COLO668 (cell line): Measurements from ENCODE around the gene ICAM1.

Source experiments
- DNase-seq: peaks from one replicate; lab custom pipeline; 2025; ENCODE audit not compliant: unreplicated experiment; lab: John Stamatoyannopoulos, UW

ICAM1 gene

DNA sequence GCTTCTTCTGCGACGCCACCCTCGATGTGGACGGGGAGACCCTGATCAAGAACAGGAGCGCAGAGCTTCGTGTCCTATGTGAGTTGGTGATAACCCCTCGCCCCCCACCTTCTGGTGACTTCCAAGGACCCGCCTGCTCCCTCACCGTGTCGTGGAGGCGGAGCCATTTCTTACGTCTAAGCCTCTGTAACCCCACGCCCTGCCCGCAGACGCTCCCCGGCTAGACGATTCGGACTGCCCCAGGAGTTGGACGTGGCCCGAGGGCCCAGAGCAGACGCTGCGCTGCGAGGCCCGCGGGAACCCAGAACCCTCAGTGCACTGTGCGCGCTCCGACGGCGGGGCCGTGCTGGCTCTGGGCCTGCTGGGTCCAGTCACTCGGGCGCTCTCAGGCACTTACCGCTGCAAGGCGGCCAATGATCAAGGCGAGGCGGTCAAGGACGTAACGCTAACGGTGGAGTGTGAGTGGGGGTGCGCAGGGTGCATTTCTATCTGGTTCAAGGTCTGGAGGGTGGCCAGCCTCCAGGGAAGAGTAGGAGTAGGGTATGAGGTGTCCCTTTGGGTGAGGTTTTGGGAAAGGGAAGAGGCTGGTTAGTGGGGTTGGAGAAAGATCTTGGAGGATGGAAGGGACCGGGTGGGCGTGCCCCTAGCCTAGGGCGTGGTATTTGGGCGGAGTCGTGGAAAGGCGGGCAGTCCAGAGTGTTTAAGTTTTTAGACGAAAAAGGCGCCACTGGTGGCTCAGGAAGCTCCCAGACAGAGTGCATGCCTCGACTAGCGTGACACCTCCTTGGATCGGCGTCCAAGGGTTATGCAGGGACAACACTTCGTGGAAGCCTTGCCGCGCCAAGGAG is 22.1 kb downstream of the ICAM1 start:
- no peak for DNase-seq

- DNase-seq = no peak
Observed at GRCh38 chr19:10293637-10294367, 22.9 kb downstream of the ICAM1 start.

GRCh38 chr19:10294368-10294697 is 23.4 kb downstream of the ICAM1 start:
- DNase-seq = no peak

DNA sequence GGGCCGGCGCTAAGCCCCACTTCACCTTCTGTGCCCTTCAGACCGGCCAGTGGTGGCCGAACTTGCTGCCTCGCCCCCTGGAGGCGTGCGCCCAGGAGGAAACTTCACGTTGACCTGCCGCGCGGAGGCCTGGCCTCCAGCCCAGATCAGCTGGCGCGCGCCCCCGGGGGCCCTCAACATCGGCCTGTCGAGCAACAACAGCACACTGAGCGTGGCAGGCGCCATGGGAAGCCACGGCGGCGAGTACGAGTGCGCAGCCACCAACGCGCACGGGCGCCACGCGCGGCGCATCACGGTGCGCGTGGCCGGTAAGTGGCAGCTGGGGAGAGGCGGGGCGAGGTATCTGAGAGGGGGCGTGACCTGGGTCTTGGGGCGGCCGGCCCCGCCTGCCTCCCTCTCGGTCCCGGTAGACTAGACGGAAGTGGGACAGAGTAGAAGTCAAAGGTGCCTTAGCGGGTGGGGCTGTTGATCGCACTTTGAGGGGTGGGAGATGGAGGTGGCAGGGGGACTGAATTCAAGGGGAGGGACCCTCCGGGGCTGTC is 24.5 kb downstream of the ICAM1 start:
- no peak for DNase-seq

DNA sequence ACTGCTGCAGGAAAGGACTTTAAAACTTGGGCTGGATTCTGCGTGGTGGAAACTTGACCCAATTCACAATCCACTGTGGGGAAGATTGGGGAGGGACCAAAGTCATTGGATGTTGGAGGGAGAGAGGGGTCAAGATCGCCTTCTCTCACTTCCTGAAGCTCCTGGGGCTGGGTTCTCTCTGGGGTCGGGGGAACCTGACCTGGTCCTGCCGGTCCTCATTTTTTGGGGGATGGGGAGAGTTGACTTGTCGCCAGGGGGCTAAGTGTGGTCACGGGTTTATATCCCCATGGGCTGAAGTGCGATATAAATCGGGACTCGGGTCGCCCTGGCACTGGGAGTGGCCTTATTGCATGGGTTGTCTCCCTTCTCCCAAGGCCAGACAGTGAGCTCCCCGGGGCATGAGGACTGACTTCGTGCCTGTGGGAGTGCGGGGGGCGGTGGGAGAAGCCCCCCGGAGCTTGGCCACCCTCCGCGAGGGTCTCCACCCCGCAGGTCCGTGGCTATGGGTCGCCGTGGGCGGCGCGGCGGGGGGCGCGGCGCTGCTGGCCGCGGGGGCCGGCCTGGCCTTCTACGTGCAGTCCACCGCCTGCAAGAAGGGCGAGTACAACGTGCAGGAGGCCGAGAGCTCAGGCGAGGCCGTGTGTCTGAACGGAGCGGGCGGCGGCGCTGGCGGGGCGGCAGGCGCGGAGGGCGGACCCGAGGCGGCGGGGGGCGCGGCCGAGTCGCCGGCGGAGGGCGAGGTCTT is 25.1 kb downstream of the ICAM1 start:
- no peak for DNase-seq

DNA sequence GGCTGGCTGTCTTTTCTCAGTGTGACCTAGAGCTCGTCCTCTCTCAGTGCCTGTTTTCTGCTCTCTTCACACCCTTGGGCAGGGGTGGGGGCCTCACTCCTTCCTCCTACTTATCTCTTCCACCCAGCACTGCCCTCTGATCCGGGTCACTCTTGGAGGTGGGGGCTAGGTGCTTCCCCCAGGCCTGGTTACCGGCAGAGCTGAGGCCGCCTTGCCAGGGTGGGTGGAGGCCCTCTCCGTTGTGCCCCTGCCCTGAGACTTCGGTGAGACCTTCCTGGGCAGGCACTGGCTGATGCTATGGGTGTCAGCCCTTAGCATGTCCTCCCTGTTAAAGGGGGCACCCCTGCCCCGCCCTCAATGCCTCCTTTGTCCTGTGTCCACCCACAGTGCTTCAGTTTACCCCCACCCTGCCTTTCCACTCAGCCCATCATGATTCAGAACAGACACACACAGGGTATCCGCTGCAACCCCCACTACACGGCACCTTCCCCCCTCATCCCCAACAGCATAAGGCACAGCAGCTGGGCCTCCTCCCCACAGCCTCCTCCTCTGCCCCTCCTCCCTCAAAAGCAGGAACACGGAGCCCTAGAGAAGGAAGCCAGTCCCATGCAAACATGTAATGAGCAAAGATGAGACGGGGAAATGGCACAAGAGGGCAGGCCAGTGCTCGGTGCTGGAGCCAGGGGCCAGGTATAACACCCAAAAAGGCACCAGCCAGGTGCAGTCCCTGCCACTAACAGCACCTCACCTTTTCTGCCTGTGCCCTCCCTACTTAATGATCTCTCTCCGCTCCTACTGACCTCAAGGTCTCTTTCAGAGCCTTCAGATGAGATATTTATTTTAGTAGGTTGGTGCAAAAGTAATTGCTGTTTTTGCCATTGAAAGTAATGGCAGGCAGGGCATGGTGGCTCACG is 28.9 kb downstream of the ICAM1 start:
- no peak for DNase-seq

GRCh38 chr19:10305139-10305806 is 34.4 kb downstream of the ICAM1 start:
- DNase-seq = no peak

DNA sequence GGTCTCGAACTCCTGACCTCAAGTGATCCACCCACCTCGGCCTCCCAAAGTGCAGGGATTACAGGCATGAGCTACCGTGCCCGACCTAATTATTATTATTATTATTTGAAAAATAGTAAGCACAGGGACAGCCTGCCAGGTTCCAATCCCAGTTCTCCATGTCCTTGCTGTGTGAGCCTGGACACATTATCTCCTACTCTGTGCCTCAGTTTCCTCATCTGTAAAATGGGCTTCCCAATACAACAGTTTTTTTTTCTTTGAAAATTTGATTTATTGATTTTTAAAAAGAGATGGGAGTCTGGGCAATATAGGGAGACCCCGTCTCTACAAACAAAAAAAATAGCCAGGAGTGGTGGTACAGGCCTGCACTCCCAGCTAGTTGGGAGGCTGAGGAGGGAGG is 35.4 kb downstream of the ICAM1 start:
- DNase-seq = no peak

DNA sequence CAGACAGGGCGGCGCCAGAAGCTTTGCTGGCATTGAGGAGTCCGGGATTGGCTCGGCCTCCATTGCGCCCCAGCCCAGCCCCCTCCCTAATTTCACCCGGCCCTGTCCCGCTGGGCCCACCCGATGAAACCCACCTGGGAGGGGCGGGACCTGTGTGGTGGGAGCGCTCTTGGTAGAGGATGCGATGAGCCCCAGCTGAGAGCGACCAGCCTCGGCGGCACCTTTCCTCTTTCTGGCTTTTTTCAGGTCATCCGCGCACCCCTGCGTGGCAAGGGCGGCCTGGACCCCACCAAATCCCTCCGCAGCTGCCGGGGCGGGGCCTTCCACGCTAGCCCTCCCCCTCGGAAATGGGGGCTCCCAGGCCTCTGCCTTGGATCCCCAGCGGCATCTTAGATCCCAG is 38.5 kb downstream of the ICAM1 start, which contains the start of gene ZGLP1:
ZGLP1 (minus strand) TSS at position 393 of the 400 bp plus-strand sequence.
- no peak for DNase-seq

GRCh38 chr19:10315335-10316214 is 44.7 kb downstream of the ICAM1 start, which contains the start of gene FDX2:
Gene FDX2, minus strand, starts transcription at chr19:10316015. Its CDS starts 19 bp downstream, at chr19:10315996.
- DNase-seq = peak; percentile 96

DNA sequence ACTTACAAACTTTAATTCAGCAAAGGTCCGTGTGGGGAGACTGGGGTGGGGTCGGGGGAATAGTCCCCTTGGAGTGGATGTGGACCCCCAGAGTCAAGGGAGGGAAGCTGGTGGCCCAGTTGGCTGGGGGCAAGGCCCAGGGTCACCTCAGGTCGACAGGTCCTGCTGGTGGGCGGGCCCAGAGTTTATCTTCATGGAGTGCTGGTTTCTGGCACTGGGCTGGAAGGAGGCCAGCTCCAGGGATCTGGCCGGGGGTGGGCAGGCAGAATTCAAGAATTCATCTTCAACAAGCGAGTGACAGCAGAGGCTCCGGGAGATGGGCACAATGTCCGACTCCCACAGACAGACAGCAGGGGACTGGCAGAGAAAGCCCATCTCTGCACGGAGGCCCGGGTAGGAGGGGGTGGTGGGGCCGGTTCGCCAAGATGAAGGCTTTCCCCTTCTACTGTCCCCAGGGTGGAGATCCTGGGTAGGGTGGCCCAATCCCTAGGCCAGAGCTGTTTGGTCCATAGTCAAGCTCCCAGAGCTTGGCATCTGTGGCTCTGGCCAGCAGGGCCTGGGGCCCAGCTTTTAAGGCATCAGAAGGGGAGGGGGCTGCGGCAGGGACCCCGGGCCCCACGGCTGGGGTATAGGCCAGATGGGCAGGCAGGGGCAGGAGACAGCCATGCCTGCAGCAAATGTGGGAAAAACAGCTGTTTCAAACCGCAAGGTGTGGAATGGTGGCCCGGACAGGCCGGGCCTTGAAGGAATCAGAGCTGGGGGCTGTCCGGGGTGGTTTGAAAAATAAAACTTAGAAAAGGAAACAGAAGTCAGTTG is 45.5 kb downstream of the ICAM1 start:
- no peak for DNase-seq

GRCh38 chr19:10317045-10317856 is 46.3 kb downstream of the ICAM1 start:
- DNase-seq = no peak

GRCh38 chr19:10317857-10318462 is 47.0 kb downstream of the ICAM1 start:
- DNase-seq = no peak

GRCh38 chr19:10318807-10319682 is 48.1 kb downstream of the ICAM1 start:
- DNase-seq = no peak

DNA sequence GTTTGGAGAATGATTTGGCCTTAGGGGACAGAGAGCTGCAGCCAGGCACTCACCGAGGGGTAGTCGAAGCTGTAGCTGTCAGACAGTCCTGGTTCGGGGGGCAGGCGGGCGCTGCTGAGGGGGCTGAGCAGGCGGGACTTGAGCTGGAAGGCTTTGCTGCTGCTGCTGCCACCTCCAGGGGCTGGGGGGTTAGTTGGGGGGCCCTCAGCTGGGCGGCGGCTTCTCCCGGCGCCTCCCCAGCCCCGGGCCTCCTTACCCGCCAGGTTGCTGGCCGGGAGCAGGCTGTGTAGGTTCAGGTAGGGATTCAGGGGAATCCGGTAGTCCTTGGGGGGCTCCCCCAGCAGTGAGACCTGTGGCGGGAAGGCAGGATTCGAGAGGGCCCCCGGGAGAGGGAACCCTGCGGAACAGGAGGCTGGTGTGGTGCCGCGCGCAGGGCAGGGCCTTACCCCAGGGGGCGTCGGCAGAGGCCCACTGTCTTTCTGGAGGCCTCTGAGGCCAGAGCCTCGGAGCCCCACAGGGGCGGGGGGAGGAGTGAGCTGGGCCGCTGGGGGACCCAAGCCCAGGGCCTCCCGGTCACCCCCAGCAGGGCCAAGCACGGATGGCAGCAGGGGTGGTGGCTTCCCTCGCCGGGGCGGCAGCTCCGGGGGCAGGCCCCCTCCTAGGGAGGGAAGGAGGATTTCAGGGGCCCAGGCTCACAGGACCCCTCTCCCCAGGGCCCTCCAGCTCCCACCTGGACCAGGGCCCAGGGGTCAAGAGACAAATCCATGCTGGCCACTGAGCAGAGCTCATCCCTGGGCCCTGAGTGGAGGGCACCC is 49.9 kb downstream of the ICAM1 start:
- no peak for DNase-seq
